GM23338 (cell line): ENCODE data around the gene TIMM44. TPM values are rescaled to one million over a fixed set of nuclear protein-coding genes. Genes with fewer than 3 reads are reported as not detected.

ENCODE experiments used
- ATAC-seq: fragments of 200-7000 bp; cut with Tn5 transposase; 3 replicates; pipeline ENCODE4 v1.9.1; 2020
- DNase-seq: peaks from one replicate; pipeline ENCODE4 v3.0.0-alpha.2; 2015; ENCODE audit warnings: low spot score
- H2AFZ ChIP-seq: fragments of 200-600 bp; sonication (generic); 2 replicates; pipeline ENCODE4 v1.8.0; 2016; ENCODE audit warnings: antibody characterized with exemption, mild to moderate bottlenecking, moderate library complexity
- H3F3A ChIP-seq: fragments of 200-600 bp; sonication (generic); replicated peaks from 2 replicates; pipeline ENCODE4 v1.8.0; 2017; ENCODE audit warnings: antibody characterized with exemption, mixed run types, low read depth
- H3K27ac ChIP-seq: fragments of 200-600 bp; sonication (generic); 2 replicates; pipeline ENCODE4 v1.6.1; 2016; ENCODE audit warnings: low read depth
- H3K27me3 ChIP-seq: fragments of 200-600 bp; sonication (generic); 2 replicates; pipeline ENCODE4 v1.8.0; 2016; ENCODE audit warnings: mild to moderate bottlenecking, mixed run types, moderate library complexity; ENCODE audit not compliant: insufficient read depth
- H3K36me3 ChIP-seq: fragments of 200-600 bp; sonication (generic); 2 replicates; pipeline ENCODE4 v1.8.0; 2016; ENCODE audit warnings: mild to moderate bottlenecking; ENCODE audit not compliant: insufficient read depth
- H3K4me1 ChIP-seq: fragments of 200-600 bp; sonication (generic); 2 replicates; pipeline ENCODE4 v1.8.0; 2016; ENCODE audit warnings: mild to moderate bottlenecking, moderate library complexity; ENCODE audit not compliant: insufficient read depth
- H3K4me2 ChIP-seq: fragments of 200-600 bp; sonication (generic); 2 replicates; pipeline ENCODE4 v1.7.1; 2017; ENCODE audit warnings: mixed run types
- H3K4me3 ChIP-seq: fragments of 200-600 bp; sonication (generic); 2 replicates; pipeline ENCODE4 v1.6.1; 2016; ENCODE audit warnings: mixed run types
- H3K79me2 ChIP-seq: fragments of 200-600 bp; sonication (generic); replicated peaks from 2 replicates; pipeline ENCODE4 v1.8.0; 2017; ENCODE audit warnings: mild to moderate bottlenecking; ENCODE audit not compliant: insufficient read depth
- H3K9me2 ChIP-seq: fragments of 200-600 bp; sonication (generic); 2 replicates; pipeline ENCODE4 v1.8.0; 2017; ENCODE audit not compliant: insufficient read depth
- H4K20me1 ChIP-seq: fragments of 200-600 bp; sonication (generic); replicated peaks from 2 replicates; pipeline ENCODE4 v1.8.0; 2017; ENCODE audit warnings: mild to moderate bottlenecking; ENCODE audit not compliant: insufficient read depth
- H3K27ac Mint-ChIP-seq: 2 replicates; pipeline ENCODE4 v1.8.0; 2020; ENCODE audit warnings: inconsistent platforms, mild to moderate bottlenecking, moderate library complexity, mixed read lengths
- H3K27me3 Mint-ChIP-seq: 3 replicates; pipeline ENCODE4 v1.8.0; 2022; ENCODE audit warnings: low read depth, mild to moderate bottlenecking, moderate library complexity, mixed read lengths, inconsistent platforms; ENCODE audit not compliant: insufficient read depth, poor library complexity
- H3K36me3 Mint-ChIP-seq: 3 replicates; pipeline ENCODE4 v1.8.0; 2021; ENCODE audit warnings: low read depth, mild to moderate bottlenecking, inconsistent platforms, moderate library complexity, mixed read lengths
- H3K4me1 Mint-ChIP-seq: 3 replicates; pipeline ENCODE4 v1.8.0; 2020; ENCODE audit warnings: mild to moderate bottlenecking, inconsistent platforms, mixed read lengths
- H3K4me3 Mint-ChIP-seq: 3 replicates; pipeline ENCODE4 v1.8.0; 2021; ENCODE audit warnings: moderate library complexity, mild to moderate bottlenecking, inconsistent platforms, mixed read lengths
- H3K9me3 Mint-ChIP-seq: 3 replicates; pipeline ENCODE4 v1.8.0; 2020; ENCODE audit warnings: moderate library complexity, mild to moderate bottlenecking, inconsistent platforms, mixed read lengths
- CREB1 ChIP-seq: fragments of 250-450 bp; sonication (Bioruptor Pico); IDR thresholded peaks from 2 replicates; pipeline ENCODE4 v1.5.0; 2020; ENCODE audit warnings: low read depth, mild to moderate bottlenecking, moderate library complexity
- CTCF ChIP-seq, 2 experiments: fragments of 200-600 bp in 1 of 2; sonication (generic) in 1 of 2; conservative IDR thresholded peaks; 2 replicates each; pipeline versions ENCODE4 v1.5.1 to v1.6.1; 2016 to 2017; ENCODE audit warnings: antibody characterized with exemption in 2 of 2, low read depth in 2 of 2, mild to moderate bottlenecking in 2 of 2, moderate library complexity in 1 of 2
- EZH2 ChIP-seq: fragments of 200-600 bp; sonication (generic); IDR thresholded peaks from one replicate; pipeline ENCODE4 v1.8.0; 2017; ENCODE audit warnings: antibody characterized with exemption, mild to moderate bottlenecking, low read depth; ENCODE audit not compliant: unreplicated experiment
- NANOG ChIP-seq: IDR thresholded peaks from 2 replicates; pipeline ENCODE4 v1.6.1; 2016; ENCODE audit warnings: antibody characterized with exemption, borderline replicate concordance
- REST ChIP-seq: IDR thresholded peaks from one replicate; pipeline ENCODE4 v1.6.1; 2018; ENCODE audit warnings: antibody characterized with exemption; ENCODE audit not compliant: unreplicated experiment
- STAT1 ChIP-seq: IDR thresholded peaks from one replicate; pipeline ENCODE4 v1.6.1; 2016; ENCODE audit warnings: antibody characterized with exemption; ENCODE audit not compliant: unreplicated experiment
- ZNF114 ChIP-seq: fragments of 250-450 bp; sonication (Bioruptor Pico); IDR thresholded peaks from 2 replicates; pipeline ENCODE4 v1.5.0; 2020; ENCODE audit warnings: mild to moderate bottlenecking, moderate library complexity
- ZNF331 ChIP-seq: fragments of 250-450 bp; sonication (Bioruptor Pico); IDR thresholded peaks from 2 replicates; pipeline ENCODE4 v1.5.0; 2020; ENCODE audit warnings: low read depth, mild to moderate bottlenecking, moderate library complexity
- ZNF462 ChIP-seq: fragments of 250-450 bp; sonication (Bioruptor Pico); IDR thresholded peaks from 2 replicates; pipeline ENCODE4 v1.5.0; 2020; ENCODE audit warnings: mild to moderate bottlenecking, moderate library complexity
- polyA plus RNA-seq: library from polyadenylated mRNA; unstranded; fragments of >200 nt; fragmentation: Nextera tagmentation; extraction: Ambion mirVana; gene quantifications from 2 replicates; pipeline ENCODE4 v1.2.1, GENCODE V29; 2016
- total RNA-seq: library from RNA; depleted of rRNA; stranded (reverse); fragments of >200 nt; shearing (Covaris generic); gene quantifications from 2 replicates; pipeline ENCODE4 v1.2.3, GENCODE V29; 2014

Gene TIMM44
- total and polyA plus RNA-seq, 2 experiments from 2014 or later, result 125 to 128 TPM

- TF ChIP-seq CREB1 (CRISPR knock-in tag), result no peak
- TF ChIP-seq ZNF462 (CRISPR knock-in tag), result no peak
- no peak for TF ChIP-seq ZNF114 (CRISPR knock-in tag)
- no peak for TF ChIP-seq NANOG
Observed at GRCh38 chr19:7931221-7932061, 12.0 kb downstream of the TIMM44 start (continued).

GRCh38 chr19:7930765-7931164, 12.7 kb downstream of the TIMM44 start:
- peaks cover 4% of the 10 kb centered on the region for H3K4me1 Mint-ChIP-seq
- Histone ChIP-seq H3K27me3 (no peaks in the 10 kb centered on the region), H3K79me2 (no peaks in the 10 kb centered on the region), H3K4me1 (peaks cover 4% of the 10 kb centered on the region; the same call in 1 of the 2 replicates), H4K20me1 (peaks cover 6% of the 10 kb centered on the region; the same call in 1 of the 2 replicates), H3K9me2 (no peaks in the 10 kb centered on the region), H3K4me3 (no peak overlapping the region), H3K36me3 (peaks cover 16% of the 10 kb centered on the region; the same call in 1 of the 2 replicates), H2AFZ (no peak overlapping the region), H3F3A (peaks cover 27% of the 10 kb centered on the region), H3K27ac (no peak overlapping the region; the same call in 1 of the 2 replicates), H3K4me2 (no peak overlapping the region)
- peaks cover 62% of the 10 kb centered on the region for H3K36me3 Mint-ChIP-seq
- H3K27me3 Mint-ChIP-seq, result peaks cover 14% of the 10 kb centered on the region
- H3K27ac Mint-ChIP-seq, result no peak overlapping the region
- no peak overlapping the region for H3K4me3 Mint-ChIP-seq
- DNase-seq, result no peak
- H3K9me3 Mint-ChIP-seq, result no peaks in the 10 kb centered on the region
- ATAC-seq, result no peak
- TF ChIP-seq CTCF (conservative IDR thresholded peaks at IDR 0.05; ENCODE audit: low read depth in 2 of 2) (no peak), CREB1 (CRISPR knock-in tag) (no peak), STAT1 (no peak), ZNF331 (CRISPR knock-in tag) (no peak), EZH2 (no peak), REST (no peak), NANOG (no peak)
